ENCODE results near the gene LRRC8C.

The LRRC8C gene

GRCh38 chr1:89632657-89633247 is at the start of gene LRRC8C:
TSS of gene LRRC8C (plus strand) at chr1:89633120. CDS start at chr1:89686474, 53,354 bp downstream.
- Histone ChIP-seq H3K9ac (ENCODE audit: low read length) (peak within 1 kb of the TSS; percentile 91), H4K20me1 (ENCODE audit: insufficient read depth, low read length) (no peaks in the 10 kb centered on the region), H3K4me1 (ENCODE audit: insufficient read depth, low read length, severe bottlenecking) (peaks cover 23% of the 10 kb centered on the region), H3K9me3 (ENCODE audit: low read length) (no peaks in the 10 kb centered on the region), H3K4me3 (ENCODE audit: low read depth, low read length, poor library complexity, severe bottlenecking) (peak within 1 kb of the TSS; percentile 90), H3K4me2 (ENCODE audit: low read length) (peak within 1 kb of the TSS; percentile 67), H3K36me3 (ENCODE audit: insufficient read depth, low read length) (no peaks in the 10 kb centered on the region), H3K27me3 (ENCODE audit: insufficient read depth, low read length) (no peaks in the 10 kb centered on the region), H3K27ac (ENCODE audit: low read depth, low read length, poor library complexity, severe bottlenecking) (peak within 1 kb of the TSS; percentile 42), H3K9me2 (ENCODE audit: low read depth, low read length) (no peaks in the 10 kb centered on the region), H2AFZ (ENCODE audit: low read length) (0 out of 2 replicates have a peak within 1 kb of the TSS, but pooled peaks have one; percentile 58), H3K79me2 (ENCODE audit: insufficient read depth, low read length) (peaks cover 4% of the 10 kb centered on the region; the same call in 1 of the 2 replicates), H3F3A (ENCODE audit: insufficient read depth, low read length) (no peaks in the 10 kb centered on the region; the same call in 1 of the 2 replicates)
- no peak for TF ChIP-seq EZH2 (IDR thresholded peaks at IDR 0.05; ENCODE audit: borderline replicate concordance, low read length)
- TF ChIP-seq, protein P1, sequence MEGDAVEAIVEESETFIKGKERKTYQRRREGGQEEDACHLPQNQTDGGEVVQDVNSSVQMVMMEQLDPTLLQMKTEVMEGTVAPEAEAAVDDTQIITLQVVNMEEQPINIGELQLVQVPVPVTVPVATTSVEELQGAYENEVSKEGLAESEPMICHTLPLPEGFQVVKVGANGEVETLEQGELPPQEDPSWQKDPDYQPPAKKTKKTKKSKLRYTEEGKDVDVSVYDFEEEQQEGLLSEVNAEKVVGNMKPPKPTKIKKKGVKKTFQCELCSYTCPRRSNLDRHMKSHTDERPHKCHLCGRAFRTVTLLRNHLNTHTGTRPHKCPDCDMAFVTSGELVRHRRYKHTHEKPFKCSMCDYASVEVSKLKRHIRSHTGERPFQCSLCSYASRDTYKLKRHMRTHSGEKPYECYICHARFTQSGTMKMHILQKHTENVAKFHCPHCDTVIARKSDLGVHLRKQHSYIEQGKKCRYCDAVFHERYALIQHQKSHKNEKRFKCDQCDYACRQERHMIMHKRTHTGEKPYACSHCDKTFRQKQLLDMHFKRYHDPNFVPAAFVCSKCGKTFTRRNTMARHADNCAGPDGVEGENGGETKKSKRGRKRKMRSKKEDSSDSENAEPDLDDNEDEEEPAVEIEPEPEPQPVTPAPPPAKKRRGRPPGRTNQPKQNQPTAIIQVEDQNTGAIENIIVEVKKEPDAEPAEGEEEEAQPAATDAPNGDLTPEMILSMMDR (IDR thresholded peaks at IDR 0.05; ENCODE audit: low read length) = no peak; the same call in 1 of the 2 replicates

DNA sequence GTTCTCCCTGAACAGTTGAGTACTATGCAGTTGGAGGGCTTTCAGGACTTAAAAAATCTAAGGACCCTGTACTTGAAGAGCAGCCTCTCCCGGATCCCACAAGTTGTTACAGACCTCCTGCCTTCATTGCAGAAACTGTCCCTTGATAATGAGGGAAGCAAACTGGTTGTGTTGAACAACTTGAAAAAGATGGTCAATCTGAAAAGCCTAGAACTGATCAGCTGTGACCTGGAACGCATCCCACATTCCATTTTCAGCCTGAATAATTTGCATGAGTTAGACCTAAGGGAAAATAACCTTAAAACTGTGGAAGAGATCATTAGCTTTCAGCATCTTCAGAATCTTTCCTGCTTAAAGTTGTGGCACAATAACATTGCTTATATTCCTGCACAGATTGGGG is 48.7 kb upstream of the LRRC8C start:
- Histone ChIP-seq H3K36me3 (ENCODE audit: insufficient read depth, low read length) (peaks cover 78% of the 10 kb centered on the region), H3K4me3 (ENCODE audit: low read depth, low read length, poor library complexity, severe bottlenecking) (no peak overlapping the region), H3F3A (ENCODE audit: insufficient read depth, low read length) (no peaks in the 10 kb centered on the region), H3K4me2 (ENCODE audit: low read length) (no peak overlapping the region), H3K9me2 (ENCODE audit: low read depth, low read length) (no peaks in the 10 kb centered on the region), H3K27me3 (ENCODE audit: insufficient read depth, low read length) (no peaks in the 10 kb centered on the region), H3K27ac (ENCODE audit: low read depth, low read length, poor library complexity, severe bottlenecking) (no peak overlapping the region), H2AFZ (ENCODE audit: low read length) (no peak overlapping the region), H3K9ac (ENCODE audit: low read length) (no peak overlapping the region), H3K79me2 (ENCODE audit: insufficient read depth, low read length) (no peaks in the 10 kb centered on the region), H4K20me1 (ENCODE audit: insufficient read depth, low read length) (no peaks in the 10 kb centered on the region), H3K9me3 (ENCODE audit: low read length) (no peaks in the 10 kb centered on the region), H3K4me1 (ENCODE audit: insufficient read depth, low read length, severe bottlenecking) (peaks cover 1% of the 10 kb centered on the region)
- TF ChIP-seq, protein P1 (IDR thresholded peaks at IDR 0.05; ENCODE audit: low read length) = no peak
- no peak for TF ChIP-seq EZH2 (IDR thresholded peaks at IDR 0.05; ENCODE audit: borderline replicate concordance, low read length)

DNA sequence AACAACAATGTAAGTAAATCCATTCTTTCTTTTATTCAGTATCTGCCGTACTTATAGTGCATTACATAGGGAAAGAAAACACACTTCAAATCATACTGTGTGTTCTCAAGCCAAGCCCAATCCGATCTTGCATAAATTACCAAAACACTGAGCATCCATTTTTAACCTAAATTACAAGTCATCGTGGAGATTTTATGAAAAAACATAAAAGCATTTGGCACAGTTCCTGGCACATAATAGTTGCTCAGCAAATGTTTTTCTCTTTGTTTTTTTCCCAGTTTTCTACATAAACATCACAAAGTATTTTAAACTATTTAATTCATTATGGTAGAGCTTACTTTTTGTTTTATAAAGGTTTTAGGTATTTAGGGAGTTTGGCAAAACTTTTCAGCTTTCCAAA is 48.1 kb upstream of the LRRC8C start:
- H3K9me3 ChIP-seq (ENCODE audit: low read length) = no peaks in the 10 kb centered on the region
- no peak overlapping the region for H3K4me2 ChIP-seq (ENCODE audit: low read length)
- H3K36me3 ChIP-seq (ENCODE audit: insufficient read depth, low read length) = peaks cover 72% of the 10 kb centered on the region
- TF ChIP-seq, protein P1 (IDR thresholded peaks at IDR 0.05; ENCODE audit: low read length) = no peak
- no peak for TF ChIP-seq EZH2 (IDR thresholded peaks at IDR 0.05; ENCODE audit: borderline replicate concordance, low read length)
- H3K9ac ChIP-seq (ENCODE audit: low read length) = no peak overlapping the region
- H3F3A ChIP-seq (ENCODE audit: insufficient read depth, low read length) = no peaks in the 10 kb centered on the region
- no peaks in the 10 kb centered on the region for H3K9me2 ChIP-seq (ENCODE audit: low read depth, low read length)
- no peak overlapping the region for H2AFZ ChIP-seq (ENCODE audit: low read length)
- no peaks in the 10 kb centered on the region for H3K79me2 ChIP-seq (ENCODE audit: insufficient read depth, low read length)
- H3K27ac ChIP-seq (ENCODE audit: low read depth, low read length, poor library complexity, severe bottlenecking) = no peak overlapping the region
- no peaks in the 10 kb centered on the region for H3K4me1 ChIP-seq (ENCODE audit: insufficient read depth, low read length, severe bottlenecking)
- H4K20me1 ChIP-seq (ENCODE audit: insufficient read depth, low read length) = no peaks in the 10 kb centered on the region
- no peak overlapping the region for H3K4me3 ChIP-seq (ENCODE audit: low read depth, low read length, poor library complexity, severe bottlenecking)
- no peaks in the 10 kb centered on the region for H3K27me3 ChIP-seq (ENCODE audit: insufficient read depth, low read length)

All from OCI-LY1 (cell line).